ENCODE data around the gene MAGI2.

DNA sequence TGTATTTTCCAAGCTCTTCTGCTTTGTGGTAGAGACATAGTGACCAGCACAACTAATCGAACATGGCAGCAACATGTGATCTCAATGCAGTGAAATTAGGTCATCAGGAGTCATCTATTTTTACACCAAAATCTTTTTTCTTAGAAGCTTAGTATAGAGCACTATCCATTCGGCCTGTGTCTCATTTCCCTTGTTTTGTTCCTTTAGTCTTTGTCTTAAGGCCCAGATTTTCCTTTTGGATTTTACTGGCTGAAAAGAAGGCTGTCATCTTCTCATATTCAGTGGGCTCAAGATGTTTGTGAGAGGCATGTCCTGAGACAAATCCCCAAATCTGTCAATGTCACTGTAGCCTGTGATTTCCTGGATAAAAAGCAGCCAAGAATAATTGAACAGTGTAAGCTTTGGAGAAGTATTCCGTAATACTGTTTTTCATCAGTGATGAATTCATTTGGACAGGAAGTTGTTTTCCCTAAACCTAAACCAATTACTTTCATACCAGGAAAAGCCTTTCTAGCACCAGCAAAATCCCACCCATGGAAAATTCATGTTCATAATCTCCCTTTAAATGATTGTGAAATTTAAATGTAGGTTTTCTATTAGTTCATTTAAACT lies 55.2 kb downstream of the MAGI2 start:
- TF ChIP-seq, protein P1, sequence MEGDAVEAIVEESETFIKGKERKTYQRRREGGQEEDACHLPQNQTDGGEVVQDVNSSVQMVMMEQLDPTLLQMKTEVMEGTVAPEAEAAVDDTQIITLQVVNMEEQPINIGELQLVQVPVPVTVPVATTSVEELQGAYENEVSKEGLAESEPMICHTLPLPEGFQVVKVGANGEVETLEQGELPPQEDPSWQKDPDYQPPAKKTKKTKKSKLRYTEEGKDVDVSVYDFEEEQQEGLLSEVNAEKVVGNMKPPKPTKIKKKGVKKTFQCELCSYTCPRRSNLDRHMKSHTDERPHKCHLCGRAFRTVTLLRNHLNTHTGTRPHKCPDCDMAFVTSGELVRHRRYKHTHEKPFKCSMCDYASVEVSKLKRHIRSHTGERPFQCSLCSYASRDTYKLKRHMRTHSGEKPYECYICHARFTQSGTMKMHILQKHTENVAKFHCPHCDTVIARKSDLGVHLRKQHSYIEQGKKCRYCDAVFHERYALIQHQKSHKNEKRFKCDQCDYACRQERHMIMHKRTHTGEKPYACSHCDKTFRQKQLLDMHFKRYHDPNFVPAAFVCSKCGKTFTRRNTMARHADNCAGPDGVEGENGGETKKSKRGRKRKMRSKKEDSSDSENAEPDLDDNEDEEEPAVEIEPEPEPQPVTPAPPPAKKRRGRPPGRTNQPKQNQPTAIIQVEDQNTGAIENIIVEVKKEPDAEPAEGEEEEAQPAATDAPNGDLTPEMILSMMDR (IDR thresholded peaks at IDR 0.05; ENCODE audit: borderline replicate concordance, extremely low read depth, low read length, poor library complexity, severe bottlenecking), result no peak
- no peak for TF ChIP-seq EZH2 (IDR thresholded peaks at IDR 0.05; ENCODE audit: borderline replicate concordance, low read depth, low read length, severe bottlenecking)

Measured in DND-41 (cell line).